ENCODE data around the gene SLC27A4.

SLC27A4 gene

DNA sequence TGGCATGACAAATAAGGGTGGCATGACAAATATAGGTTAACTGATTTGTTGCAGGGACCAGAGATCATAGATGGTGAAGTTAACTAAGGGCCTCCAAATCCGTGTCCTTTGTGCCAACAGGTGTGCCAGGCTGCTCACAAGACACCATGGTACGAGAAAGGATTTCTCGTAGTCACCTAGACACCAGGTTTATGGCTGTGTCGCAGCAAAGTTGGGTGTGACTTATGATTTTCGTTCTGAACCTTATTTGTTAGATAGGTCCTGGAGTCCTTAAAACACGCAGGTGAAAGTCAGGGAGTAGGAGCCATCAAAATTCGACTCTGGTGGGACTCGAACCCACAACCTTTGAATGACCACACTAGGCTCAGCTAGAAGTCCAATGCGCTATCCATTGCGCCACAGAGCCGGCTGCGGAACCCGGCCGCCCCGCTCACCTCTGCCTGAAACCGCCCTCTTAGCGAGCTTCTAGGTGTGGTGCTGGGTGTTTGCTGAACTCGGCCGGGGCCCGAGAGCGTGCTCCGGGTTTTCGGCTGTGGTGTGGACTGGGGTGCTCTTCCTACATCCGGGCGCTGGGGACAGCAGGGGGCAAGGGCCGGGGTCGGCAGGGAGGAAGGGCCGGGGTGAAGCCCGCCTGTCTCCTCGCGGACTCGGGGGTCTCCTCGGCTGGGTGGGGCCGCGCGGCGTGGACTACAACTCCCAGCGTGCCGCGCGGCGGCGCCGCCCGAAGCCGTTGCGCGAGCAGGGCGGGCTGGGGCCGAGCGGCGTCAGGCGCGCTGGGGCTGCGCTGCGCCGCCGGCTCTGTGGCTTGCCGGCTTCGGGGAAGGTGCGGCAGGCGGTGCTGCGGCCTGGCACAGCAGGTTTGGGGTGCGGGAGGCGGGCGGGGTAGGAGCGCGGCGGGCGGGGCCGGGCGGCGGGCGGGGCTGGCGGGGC is at the start of gene SLC27A4:
Gene SLC27A4 (plus strand): TSS at position 767 of the 930 bp plus-strand sequence. CDS start 2,606 bp downstream, outside the sequence.
- DNase-seq: peak; percentile 10

DNA sequence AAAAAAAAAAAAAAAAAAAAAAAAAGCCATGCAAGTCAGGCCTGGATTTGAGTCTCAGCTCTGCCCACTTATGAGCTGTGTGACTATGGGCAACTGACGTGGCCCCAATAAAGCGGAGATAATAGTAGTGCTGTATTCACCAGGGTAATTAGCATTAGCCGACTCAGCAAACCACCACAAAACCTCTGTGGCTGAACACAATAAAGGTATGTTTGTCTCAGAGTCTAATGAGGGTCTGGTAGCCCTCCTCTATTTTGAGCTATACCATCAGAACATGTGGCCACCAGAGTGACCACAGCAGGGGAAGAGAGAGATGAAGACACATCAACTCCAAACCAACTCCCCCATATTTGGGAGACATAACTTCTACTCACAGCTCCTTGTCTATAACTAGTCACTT is 48.3 kb upstream of the SLC27A4 start:
- no peak for DNase-seq

DNA sequence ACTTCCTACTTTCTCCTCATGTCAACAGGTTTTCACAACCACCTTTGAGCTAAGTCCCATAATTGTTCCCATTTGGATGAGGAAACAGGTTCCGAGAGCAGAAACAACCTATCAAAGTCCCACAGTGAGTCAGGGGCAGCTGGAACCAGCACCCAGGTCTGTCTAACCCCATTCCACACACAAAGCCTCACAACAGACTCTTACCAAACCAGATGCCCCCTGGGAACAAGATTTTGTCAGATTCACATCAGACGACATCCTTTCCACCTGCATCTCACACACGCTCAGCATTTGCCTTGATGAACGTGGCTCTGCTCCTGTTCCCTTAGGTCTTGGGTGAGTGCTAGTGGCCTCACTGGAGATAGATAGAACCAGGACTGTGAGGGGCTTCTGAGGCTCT is 47.2 kb upstream of the SLC27A4 start:
- no peak for DNase-seq

DNA sequence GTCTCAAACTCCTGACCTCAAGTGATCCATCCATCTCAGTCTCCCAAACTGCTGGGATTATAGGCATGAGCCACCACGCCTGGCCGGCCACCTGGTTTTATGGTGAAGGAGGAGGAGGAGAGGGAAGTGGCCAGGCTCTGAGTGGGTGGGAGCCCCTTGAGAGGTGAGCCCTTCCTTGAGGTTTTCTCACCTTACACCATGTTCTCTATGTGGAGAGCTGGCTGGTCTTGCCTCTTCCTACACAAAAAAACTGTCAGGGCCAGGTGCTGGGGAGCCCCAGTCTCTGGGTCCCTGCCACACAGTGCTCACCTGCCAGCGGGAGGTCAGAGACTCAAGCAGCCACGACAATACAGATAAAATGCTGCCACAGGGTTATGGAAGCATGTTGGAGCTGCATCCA is 46.2 kb upstream of the SLC27A4 start:
- DNase-seq: no peak

DNA sequence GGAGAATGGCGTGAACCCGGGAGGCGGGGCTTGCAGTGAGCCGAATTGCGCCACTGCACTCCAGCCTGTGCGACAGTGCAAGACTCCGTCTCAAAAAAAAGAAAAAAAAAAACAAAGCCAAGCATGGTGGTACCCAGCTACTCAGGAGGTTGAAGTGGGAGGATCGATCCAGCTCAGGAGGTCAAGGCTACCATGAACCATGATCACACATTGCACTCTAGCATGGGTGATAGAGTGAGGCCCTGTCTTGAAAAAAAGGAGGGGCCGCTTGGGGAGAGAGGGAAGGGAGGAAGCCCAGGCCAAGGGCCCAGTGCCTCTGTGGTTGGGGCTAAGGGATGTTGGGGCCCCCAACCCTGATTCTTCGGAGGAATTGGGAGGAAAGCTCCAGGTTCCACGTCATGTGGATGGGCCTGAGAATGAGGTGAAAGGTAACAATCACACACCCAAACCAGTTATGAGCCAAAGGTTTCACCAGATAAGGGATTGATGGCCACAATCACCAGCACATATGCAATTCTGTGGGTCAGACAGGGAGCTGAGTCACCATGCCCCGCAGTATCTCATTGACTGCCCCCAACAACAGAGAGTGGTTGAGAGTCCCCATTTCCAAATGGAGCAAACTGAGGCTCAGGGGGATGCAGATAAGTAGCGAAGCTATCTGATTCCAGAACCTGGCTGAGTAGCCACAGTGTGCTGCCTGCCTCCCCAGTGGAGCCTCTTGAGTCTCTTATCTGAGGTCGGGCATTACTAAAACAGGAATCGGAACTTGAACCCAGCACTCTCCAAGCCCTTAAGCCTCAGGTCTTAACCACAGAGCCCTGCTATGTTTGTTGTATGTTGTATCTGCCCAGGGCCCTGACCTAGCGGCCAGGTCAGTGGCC is 43.7 kb upstream of the SLC27A4 start:
- DNase-seq: no peak

DNA sequence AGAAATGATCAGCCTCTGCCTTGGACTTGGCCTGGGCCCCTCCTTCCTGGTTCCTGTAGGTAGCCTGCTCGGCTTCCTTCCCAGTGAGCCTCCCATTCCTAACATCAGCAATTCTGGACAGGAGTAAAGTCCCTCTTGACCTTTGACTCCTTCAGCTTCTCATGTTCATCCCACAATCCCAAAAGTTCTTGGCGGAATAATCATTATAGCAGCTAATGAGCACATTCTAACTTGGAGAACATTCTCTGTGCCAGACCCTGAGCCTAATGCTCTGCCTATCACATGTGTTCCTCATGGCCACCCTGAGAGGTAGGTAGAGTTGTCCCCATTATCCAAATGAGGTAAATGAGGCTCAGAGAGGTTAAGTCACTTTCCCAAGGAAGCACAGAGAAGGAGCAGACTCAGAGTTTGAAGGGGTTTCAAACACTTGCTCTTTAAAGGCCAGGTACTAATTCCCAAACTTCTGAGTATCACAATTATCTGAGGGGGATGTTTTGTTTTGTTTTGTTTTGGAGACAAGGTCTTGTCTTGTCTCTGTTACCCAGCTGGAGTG is 43.0 kb upstream of the SLC27A4 start:
- no peak for DNase-seq

DNA sequence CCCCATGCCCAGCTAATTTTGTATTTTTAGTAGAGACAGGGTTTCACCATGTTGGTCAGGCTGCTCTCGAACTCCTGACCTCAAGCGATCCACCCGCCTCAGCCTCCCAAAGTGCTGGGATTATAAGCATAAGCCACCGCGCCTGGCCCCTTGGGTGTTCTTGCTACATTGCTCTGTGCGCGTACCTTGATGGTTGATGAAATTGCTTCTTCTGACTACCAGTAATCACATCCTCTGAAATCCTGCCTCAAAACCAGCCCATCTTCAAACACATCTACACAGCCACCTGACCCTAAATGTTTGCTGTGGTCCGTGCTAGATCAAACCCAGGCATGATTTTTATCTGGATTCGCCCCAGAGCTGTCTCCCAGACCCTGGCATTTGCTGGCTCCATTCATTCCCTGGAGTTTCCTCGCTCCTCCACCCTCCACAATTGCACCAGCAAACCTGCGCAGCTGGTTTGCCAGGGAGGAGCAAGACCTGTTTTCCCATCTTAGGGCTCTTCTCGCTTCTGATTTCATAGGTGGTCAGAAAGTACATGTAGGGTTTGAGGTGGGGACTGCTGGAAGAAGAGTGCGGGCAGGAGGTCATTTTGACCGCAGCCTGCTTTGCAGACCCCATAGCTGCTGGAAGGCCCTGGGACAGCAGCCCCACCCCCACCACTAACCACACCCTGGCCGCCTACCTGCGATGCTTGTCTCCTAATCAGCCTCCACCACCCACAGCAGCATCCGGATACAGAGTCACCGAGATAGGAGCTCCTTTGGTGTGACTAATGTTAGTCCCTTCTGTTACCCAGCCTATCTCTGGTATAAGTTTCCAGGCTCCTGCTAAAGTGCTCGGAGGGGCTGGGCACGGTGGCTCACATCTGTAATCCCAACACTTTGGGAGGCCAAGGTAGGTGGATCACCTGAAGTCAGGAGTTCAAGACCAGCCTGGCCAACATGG is 41.5 kb upstream of the SLC27A4 start:
- DNase-seq: no peak

DNA sequence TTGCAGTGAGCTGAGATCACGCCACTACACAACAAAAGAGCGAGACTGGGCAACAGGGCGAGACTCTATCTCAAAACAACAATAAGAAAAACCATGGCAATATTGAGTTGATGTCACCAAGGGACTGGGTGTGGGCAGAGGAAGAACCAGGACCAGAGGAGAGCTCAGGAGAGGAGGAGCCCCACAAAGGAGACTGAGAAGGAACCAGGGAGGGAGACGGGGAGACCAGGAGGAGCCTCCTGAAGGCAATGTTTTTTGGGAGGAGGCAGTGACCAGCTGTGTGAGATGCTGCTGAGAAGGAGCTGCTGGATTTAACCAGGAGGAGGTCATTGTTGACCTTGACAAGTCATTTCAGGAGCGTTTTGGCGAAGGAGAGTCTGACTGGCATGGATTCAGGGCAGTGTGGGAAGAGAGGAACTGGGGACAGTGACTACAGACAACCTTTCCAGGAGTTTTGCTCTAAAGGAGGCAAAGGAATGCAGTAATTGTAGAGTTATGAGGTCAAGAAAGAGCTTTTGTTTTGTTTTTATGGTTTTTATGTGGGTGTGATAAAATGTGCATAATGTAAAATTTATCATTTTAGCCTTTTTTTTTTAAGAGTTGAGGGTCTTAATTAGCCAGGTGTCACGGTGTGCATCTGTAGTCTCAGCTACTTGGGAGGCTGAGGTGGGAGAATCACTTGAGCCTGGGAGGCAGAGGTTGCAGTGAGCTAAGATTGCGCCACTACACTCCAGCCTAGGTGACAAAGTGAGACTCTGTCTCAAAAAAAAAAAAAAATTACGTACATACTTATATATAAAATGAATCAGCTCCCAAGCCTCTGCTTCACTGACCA is 36.0 kb upstream of the SLC27A4 start:
- DNase-seq: no peak

DNA sequence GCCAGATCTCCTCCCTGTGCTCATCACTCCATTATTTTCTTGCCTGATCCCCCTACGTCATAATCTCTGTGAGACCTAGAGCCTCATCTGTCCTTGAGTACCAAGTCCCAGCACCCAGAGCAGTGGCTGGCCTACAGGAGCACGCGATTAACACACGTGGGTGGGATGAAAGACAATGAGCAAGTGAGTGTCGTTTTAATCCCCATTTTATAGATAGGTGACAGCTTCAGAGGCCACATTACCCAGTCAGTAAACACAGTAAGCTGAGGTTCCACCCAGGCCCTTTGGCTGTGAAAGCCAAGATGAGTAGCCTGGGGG is 35.4 kb upstream of the SLC27A4 start:
- DNase-seq: no peak

DNA sequence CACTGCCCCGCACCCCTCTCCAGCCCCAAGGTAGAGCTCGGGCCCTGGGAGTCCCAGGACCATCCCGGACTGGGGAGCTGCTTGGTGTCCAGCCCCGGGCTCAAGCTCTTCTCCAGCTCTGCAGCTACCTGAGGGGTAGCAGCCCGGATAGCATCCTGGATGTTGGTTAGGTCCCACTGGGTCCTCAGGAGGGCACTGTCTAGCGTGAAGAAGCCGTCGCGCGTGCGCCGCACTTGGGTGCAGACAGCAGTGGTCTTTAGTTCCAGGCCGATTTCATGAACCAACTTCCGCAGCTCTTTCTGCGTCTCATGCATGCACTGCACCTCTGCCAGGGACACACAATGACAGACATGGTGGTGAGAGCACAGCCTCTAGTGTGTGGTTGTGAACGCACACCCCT is 30.8 kb upstream of the SLC27A4 start:
- DNase-seq: no peak

DNA sequence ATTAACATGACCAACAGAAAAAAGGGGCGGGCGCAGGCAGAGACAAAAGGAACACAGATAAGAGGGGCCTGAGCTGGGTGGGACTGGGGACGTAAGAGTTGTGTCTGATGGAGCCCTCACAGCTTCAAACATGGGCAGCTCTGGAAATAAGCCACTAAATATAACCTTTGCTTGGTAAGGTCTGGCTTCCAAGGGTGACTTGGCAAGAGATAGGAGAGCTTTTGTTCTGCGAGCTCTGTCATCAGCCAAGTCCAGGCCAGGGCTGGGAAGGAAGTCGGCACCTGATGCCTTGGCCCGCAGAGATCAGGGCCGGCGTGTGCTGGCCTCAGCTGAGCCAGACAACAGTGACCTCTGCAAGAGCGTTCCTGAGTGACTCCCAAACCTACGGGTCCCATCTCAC is 29.9 kb upstream of the SLC27A4 start:
- DNase-seq: no peak

DNA sequence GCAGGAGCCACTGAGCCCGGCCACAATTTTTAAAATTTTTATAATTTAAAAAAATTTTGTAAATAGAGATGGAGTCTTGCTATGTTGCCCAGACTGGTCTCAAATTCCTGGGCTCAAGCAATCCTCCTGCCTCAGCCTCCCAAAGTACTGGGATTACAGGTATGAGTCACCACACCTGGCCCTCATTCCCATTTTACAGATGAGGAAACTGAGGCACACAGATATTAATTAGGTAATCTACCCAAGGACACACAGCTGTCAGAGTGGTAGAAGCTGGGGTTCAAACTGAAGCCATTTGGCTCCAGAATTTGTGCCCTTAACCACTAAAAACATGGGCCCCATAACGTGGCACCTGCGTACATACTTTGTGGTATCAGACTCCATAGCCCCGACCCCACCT is 25.6 kb upstream of the SLC27A4 start:
- DNase-seq: no peak

DNA sequence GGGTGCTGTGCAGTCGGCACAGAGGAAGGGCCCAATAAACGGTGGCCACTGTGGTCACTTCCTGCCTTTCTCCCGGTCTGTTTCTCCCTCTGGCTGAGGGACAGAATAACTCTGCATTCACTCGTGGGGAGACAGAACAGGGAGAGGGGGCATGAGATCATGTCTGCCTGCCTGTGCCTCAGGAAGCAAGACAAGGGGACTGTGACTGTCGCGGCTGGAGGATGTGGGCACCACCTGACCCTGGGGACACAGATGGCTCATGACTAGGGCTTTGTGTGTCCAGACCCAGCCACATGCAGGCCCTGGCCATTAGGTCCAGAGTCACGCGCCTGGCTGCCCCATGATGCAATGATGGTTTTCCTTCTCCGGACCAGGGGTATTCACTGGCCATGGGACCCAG is 23.9 kb upstream of the SLC27A4 start:
- no peak for DNase-seq

DNA sequence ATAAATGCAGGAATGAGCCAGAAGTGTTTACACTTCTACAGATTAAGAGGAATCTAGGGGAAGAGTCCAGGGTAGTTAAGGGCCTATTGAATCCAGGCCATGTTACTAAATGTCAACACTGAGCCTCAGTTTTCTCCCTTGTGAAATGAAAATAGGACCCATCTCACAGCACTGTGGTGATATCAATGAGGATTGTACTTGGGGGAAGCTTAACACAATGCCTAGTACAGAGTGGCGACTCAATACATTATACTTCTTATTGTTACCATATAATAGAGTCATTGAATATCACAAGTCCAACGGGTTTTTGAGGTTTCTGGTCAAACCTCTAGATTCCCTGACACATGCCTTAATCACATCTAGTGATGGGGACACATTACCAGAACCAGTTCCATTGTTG is 22.7 kb upstream of the SLC27A4 start:
- no peak for DNase-seq

DNA sequence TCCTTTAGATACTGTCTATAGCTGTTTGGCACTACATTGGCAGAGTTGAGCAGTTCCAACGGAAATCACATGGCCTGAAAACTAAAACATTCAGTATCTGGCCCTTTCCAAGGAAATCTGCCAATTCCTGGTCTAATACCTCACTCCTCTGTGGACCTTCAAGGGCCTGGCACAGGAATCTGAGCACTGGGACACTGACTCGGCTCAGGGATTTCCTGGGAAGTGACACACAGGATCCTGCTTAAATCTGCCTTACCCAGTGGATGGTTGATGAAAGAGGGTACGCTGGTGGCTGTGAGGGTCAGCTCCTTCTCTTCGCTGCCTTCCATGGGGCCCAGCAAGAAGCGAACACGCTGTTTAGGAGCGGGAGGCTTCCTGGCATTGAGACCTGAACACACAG is 19.0 kb upstream of the SLC27A4 start:
- no peak for DNase-seq

DNA sequence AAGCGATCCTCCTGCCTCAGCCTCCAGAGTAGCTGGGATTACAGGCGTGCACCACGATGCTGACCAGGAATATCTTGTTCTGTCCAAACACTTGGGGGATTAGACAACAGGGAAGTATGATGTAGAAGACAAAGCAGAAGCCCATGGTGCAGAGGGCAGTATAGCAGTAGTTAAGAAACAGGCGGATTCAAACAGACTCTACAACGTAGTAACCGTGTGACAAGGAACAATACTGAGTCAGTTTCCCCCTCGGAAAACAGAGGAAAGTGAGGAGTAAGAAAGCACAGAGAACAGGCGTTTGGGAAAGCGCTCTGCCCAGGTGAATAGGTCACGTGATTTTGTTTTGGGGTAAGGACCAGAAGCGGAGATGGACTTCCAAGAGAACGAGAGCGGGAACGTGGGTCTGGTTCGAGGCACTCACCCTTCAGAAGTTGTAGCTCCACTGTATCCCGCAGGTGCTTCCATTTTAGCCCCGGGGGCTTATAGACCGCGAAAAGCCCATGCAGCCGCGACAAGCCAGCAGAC is 18.4 kb upstream of the SLC27A4 start:
- no peak for DNase-seq

DNA sequence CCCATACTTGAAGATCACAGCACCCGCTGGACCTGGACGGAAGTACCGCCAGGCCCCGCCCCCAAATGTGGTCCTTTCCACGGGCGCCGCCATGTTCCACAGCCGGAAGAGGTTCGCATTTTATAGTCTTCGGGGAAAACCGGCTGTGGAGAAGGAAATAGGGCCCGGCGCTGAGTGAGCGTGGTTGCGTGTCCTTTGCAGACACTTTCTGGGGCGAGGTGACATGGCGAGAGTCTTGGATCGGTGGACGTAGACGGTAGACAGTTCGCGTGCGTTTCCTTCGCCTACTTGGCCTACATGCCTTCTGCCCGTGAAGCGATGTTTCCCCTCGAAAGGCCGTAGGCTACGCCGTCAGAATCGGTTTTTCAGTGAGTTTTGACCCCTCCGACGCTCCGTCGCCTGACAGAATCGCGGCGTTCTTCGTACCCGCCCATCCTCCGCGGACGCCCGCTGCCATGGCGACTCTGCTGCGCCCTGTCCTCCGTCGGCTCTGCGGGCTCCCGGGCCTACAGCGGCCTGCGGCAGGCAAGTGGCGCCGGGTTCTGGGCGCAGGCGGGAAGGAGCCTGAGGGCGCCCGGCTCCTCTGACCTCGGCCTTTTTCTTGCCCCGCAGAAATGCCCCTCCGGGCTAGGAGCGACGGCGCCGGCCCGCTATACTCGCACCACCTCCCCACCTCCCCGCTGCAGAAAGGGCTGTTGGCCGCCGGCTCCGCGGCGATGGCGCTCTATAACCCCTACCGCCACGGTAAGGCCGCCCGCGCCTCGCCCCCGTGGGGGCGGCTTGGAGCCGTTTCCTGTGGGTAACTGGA is 17.7 kb upstream of the SLC27A4 start, which contains the start of the genes COQ4 and TRUB2:
Gene COQ4 (plus strand): TSS at position 436 of the 808 bp plus-strand sequence. CDS start 20 bp downstream, at position 456.
Gene TRUB2 (minus strand): TSS at position 44 of the 808 bp plus-strand sequence. CDS start 39 bp downstream, at position 5.
- DNase-seq: peak; percentile 85

DNA sequence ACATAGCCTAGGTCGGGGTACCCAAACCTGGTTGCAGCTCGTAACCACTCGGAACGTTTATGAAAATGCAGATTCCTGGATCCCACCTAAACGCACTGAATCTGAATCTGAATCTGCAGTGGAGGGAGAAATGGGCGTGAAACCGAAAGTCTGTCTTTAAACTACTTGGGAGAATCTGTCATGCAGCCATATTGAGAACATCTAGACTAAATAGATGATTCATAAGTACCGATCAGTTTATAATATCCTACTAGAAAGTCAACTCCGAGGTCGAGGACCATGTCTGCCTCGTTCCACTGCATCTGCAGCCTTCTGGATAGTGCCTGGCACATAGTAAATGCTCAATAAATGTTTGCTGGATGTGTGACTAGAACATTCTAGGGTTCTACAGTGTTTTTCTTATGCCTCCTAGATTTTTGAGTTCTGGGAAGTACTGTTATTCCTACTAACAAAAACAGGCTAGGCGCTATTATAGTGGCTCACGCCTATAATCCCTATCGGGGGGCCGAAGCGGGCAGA is 17.1 kb upstream of the SLC27A4 start:
- DNase-seq: no peak

DNA sequence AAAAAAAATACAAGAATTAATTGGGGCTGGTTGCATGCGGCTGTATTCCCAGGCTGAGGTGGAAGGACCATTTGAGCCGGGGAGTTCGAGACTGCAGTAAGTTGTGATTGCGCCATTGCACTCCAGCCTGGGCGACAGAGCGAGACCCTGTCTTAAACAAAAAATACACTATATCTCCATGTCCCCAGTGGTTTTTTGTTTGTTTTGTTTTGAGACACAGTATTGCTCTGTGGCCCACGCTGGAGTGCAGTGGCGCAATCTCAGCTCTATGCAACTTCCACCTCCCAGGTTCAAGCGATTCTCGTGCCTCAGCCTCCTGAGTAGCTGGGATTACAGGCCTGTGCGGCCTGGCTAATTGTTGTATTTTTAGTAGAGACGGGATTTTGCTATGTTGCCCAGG is 16.5 kb upstream of the SLC27A4 start:
- DNase-seq: no peak

DNA sequence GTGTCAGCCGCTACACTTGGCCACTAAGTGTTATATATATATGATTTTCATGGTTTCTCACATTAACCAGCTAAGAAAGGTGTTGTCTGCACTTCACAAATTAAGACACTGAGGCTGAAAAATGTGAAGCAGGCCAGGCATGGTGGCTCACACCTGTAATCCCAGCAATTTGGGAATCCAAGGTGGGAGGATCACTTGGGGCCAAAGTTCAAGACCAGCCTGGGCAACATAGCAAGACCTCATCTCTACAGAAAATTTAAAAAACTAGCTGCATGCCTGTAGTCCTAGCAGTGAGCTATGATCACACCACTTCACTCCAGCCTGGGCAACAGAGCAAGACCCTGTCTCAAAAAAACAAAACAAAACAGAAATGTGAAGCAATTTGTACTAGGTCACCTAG is 15.9 kb upstream of the SLC27A4 start:
- DNase-seq: no peak

All from NCI-H524 treated with DMSO at 0.1 percent for 48 hours (cell line).